ENCODE results near the gene KRT37.

KRT37 gene

DNA sequence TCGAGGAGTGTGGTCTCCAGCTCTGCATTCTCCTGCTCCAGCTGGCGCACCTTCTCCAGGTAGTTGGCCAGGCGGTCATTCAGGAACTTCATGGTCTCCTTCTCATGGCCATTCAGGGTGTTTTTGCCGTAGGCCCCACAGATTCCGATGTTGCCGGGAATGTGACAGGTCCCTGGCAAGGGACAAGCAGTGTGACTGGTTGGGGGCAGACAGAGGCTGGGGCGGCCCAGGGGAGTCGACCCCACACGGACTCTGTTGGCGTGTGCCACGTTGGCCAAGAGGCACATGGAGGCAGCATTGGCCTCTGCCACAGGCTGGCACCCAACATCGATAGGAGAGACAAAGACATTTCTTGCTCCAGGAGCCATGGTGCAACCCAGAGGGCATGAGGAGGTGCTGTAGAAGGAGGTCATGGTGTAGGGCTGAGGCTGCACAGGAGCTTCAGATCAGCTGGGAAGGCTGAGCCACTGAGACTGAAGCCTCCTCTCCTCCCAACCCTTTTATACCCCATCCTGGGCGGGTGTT, at the start of gene KRT37:
TSS of gene KRT37 (minus strand) at position 475 of the 525 bp plus-strand sequence. CDS start at position 413, 62 bp downstream.
- Mint-ChIP-seq H3K27me3 (ENCODE audit: low read depth) (no peaks in the 10 kb centered on the region), H3K4me1 (ENCODE audit: low read depth) (no peaks in the 10 kb centered on the region), H3K4me3 (no peak within 1 kb of the TSS), H3K36me3 (ENCODE audit: low read depth) (no peaks in the 10 kb centered on the region), H3K27ac (no peak within 1 kb of the TSS), H3K9me3 (no peaks in the 10 kb centered on the region)
- no peak for DNase-seq (ENCODE audit: low spot score)

DNA sequence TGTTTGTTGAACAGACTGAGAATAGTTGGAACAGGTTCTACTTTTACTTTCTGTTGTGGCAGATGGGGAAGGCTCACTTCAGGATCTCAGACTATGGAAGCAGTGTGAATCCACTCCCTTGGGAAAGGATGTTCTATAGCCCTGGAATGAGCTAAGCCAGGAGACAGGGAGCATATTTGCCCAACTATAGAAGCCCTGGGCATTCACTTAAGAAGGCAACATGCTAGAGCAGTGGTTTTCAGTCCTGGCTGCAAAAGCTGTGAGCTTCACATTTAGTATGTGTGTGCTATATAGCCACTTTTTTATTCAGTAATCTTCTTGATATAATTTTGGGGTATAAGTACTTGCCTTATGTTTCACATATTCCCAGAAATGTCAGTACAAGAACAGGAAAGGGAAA, 44.0 kb upstream of the KRT37 start:
- Mint-ChIP-seq H3K36me3 (ENCODE audit: low read depth) (no peaks in the 10 kb centered on the region), H3K27me3 (ENCODE audit: low read depth) (peaks cover 5% of the 10 kb centered on the region), H3K4me3 (no peak overlapping the region), H3K27ac (no peak overlapping the region), H3K9me3 (no peaks in the 10 kb centered on the region), H3K4me1 (ENCODE audit: low read depth) (no peaks in the 10 kb centered on the region)
- DNase-seq (ENCODE audit: low spot score): no peak

DNA sequence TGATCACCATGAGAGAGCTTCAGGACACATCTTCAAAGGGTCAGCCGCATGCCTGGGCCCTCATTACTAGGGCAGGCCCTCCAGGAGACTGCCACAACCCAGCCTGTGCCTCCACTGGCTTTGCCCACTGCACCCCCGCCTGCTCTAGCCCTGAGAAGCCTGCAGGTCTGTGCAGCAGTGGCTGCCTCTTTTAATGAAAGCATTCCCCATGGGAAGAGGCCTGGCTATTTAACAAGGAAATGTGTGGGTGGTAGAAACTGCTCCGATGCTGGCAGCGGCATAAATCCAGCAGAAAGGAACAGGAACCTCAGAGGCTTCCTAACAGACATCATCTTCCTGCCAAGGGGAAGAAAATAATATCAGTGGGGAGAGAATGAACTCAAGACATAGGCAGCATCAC, 43.2 kb upstream of the KRT37 start:
- no peak overlapping the region for H3K4me3 Mint-ChIP-seq
- no peaks in the 10 kb centered on the region for H3K9me3 Mint-ChIP-seq
- DNase-seq (ENCODE audit: low spot score): no peak
- H3K27ac Mint-ChIP-seq: no peak overlapping the region
- H3K36me3 Mint-ChIP-seq (ENCODE audit: low read depth): no peaks in the 10 kb centered on the region
- H3K4me1 Mint-ChIP-seq (ENCODE audit: low read depth): no peaks in the 10 kb centered on the region
- H3K27me3 Mint-ChIP-seq (ENCODE audit: low read depth): peaks cover 5% of the 10 kb centered on the region

DNA sequence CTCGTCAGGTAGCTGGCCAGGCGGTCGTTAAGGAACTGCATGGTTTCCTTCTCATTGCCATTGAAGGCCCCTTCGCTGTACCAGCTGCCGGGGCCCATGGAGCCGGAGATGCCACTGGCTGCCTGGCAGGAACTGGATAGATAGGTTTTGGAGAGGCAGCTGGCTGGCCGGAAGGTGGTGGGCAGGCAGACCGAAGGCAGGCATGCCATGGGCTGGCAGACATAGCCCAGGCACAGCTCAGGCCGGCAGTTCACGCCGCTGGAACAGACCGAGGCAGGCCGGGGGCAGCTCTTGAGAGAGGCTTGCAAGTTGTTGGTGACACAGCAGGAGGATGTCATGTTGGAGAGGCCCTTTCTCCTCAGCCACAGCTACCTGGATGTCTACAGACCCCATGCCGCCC, 42.6 kb upstream of the KRT37 start, which contains the start of gene KRT32:
TSS of gene KRT32 (minus strand) at position 399 of the 400 bp plus-strand sequence. CDS start at position 338, 61 bp downstream.
- H3K27ac Mint-ChIP-seq: no peak within 1 kb of the TSS
- DNase-seq (ENCODE audit: low spot score): no peak
- no peak within 1 kb of the TSS for H3K4me3 Mint-ChIP-seq
- H3K9me3 Mint-ChIP-seq: no peaks in the 10 kb centered on the region
- peaks cover 5% of the 10 kb centered on the region for H3K27me3 Mint-ChIP-seq (ENCODE audit: low read depth)
- H3K4me1 Mint-ChIP-seq (ENCODE audit: low read depth): no peaks in the 10 kb centered on the region
- H3K36me3 Mint-ChIP-seq (ENCODE audit: low read depth): no peaks in the 10 kb centered on the region

DNA sequence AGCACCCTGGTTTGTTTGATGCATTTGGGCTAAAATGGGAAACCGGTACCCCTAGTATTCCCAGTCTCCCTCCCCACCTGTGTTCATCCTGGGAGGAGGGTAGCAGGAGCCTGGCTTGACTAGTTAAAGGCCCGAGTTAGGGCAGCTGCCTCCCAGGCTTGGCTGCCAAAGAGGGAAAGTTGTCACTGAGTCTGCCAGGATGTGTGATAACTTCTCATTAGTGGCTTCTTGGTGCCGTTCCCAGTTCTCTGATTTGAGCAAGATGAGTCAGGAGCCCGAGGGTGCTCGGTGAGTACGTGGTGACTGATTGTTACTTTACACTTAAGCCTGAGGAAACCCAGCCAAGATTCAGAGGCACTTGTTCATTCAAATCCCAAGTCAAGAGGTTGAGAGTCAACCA, 40.3 kb upstream of the KRT37 start:
- H3K36me3 Mint-ChIP-seq (ENCODE audit: low read depth): no peaks in the 10 kb centered on the region
- DNase-seq (ENCODE audit: low spot score): no peak
- H3K27me3 Mint-ChIP-seq (ENCODE audit: low read depth): peaks cover 3% of the 10 kb centered on the region
- H3K27ac Mint-ChIP-seq: no peak overlapping the region
- no peaks in the 10 kb centered on the region for H3K4me1 Mint-ChIP-seq (ENCODE audit: low read depth)
- H3K4me3 Mint-ChIP-seq: no peak overlapping the region
- H3K9me3 Mint-ChIP-seq: no peaks in the 10 kb centered on the region

DNA sequence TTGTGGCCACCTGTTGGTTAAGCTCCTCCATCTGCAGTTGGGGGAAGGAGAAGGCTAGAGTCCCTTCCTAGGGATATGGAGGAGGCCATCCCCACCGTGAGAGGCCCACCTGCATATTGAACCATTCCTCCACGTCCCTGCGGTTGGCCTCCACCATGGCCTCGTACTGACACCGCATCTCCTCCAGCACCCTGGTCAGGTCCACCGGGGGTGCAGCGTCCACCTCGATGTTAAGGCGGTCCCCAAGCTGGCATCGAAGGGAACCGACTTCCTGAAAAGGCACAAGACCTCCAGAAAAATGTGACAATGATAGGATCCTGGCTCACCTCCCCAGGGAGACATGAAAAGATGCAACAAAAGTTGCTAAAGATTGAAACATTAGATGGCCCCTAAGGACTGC, 39.8 kb upstream of the KRT37 start:
- H3K4me1 Mint-ChIP-seq (ENCODE audit: low read depth): no peaks in the 10 kb centered on the region
- peaks cover 3% of the 10 kb centered on the region for H3K27me3 Mint-ChIP-seq (ENCODE audit: low read depth)
- H3K4me3 Mint-ChIP-seq: no peak overlapping the region
- no peaks in the 10 kb centered on the region for H3K36me3 Mint-ChIP-seq (ENCODE audit: low read depth)
- H3K27ac Mint-ChIP-seq: no peak overlapping the region
- H3K9me3 Mint-ChIP-seq: no peaks in the 10 kb centered on the region
- no peak for DNase-seq (ENCODE audit: low spot score)

DNA sequence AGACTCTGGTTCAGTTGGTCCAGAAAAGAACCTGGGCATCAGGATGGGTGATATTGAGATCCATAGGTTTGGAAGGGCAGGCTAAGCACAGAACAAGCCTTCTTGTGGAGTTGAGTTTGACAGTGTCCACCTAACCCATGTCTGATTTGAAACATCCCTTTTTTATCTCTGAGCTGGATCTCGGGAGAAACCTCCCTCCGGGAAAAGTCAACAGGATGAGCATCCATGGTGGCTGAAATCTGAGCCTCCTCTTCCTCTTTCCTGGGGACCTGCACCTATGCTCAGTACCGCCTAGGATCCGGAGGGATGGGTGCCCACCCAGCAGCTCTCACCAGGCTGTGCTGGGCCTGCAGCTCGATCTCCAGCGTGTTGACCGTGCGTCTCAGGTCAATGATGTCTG, 39.4 kb upstream of the KRT37 start:
- H3K4me1 Mint-ChIP-seq (ENCODE audit: low read depth): no peaks in the 10 kb centered on the region
- DNase-seq (ENCODE audit: low spot score): no peak
- no peak overlapping the region for H3K27ac Mint-ChIP-seq
- H3K9me3 Mint-ChIP-seq: no peaks in the 10 kb centered on the region
- H3K4me3 Mint-ChIP-seq: no peak overlapping the region
- no peaks in the 10 kb centered on the region for H3K36me3 Mint-ChIP-seq (ENCODE audit: low read depth)
- H3K27me3 Mint-ChIP-seq (ENCODE audit: low read depth): peaks cover 3% of the 10 kb centered on the region

DNA sequence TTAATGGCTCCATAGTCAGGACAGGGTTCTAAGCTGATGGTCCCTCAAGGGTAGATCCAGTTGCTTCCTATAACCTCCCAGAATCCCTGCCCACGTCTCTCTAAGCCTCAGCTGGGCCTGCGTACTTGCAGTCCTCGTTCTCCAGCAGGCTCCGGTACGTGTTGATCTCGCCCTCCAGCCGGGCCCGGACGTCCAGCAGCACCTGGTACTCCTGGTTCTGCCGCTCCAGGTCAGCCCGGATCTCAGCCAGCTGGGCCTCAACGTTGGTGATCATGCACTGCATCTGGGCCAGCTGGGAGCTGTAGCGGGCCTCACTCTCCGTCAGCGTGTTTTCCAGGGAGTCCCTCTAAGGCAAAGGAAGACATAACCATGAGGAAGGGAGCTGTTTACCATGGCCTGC, 38.3 kb upstream of the KRT37 start:
- no peak overlapping the region for H3K27ac Mint-ChIP-seq
- H3K4me3 Mint-ChIP-seq: no peak overlapping the region
- no peak for DNase-seq (ENCODE audit: low spot score)
- H3K36me3 Mint-ChIP-seq (ENCODE audit: low read depth): no peaks in the 10 kb centered on the region
- H3K27me3 Mint-ChIP-seq (ENCODE audit: low read depth): no peaks in the 10 kb centered on the region
- no peaks in the 10 kb centered on the region for H3K9me3 Mint-ChIP-seq
- no peaks in the 10 kb centered on the region for H3K4me1 Mint-ChIP-seq (ENCODE audit: low read depth)

DNA sequence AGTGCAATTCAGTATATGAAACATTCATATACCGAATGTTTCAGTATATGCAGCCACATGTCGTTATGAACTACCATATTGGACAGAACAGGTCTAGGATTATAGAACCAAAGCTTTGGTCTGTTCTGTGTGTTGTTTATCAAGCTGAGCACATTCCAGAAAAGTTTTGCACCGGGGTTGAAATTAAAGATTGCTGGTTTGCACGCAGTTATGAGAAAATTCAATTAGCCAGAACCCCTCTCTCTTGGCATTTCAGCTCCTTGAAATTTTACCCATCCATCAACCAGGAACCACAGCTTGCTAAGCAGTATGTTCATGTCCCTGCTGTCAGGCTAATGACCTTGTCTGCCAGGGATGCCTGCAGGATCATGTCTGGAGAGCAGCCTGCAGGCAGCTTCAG, 33.3 kb upstream of the KRT37 start:
- Mint-ChIP-seq H3K36me3 (ENCODE audit: low read depth) (no peaks in the 10 kb centered on the region), H3K4me3 (no peak overlapping the region), H3K27ac (no peak overlapping the region), H3K9me3 (no peaks in the 10 kb centered on the region), H3K27me3 (ENCODE audit: low read depth) (peaks cover 4% of the 10 kb centered on the region), H3K4me1 (ENCODE audit: low read depth) (no peaks in the 10 kb centered on the region)
- DNase-seq (ENCODE audit: low spot score): no peak

DNA sequence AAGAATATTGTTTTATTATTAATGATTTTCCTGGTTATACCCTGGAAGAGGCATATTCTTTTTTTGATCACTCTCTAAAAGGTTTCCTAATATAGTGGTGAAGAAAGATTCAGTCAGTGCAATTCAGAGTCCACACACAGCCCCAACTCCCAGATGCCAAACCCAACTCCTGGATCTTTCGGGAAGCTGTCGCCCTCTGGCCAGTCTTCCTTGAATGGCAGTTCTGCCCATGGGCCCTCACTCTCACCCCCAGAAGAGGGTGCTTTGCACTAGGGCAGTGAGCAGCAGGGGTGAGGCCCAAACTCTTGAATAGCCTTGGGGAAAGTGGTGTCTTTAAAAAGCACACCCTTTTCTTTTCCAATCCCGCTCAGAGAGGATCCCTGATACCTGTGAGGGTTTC, 31.8 kb upstream of the KRT37 start:
- H3K27me3 Mint-ChIP-seq (ENCODE audit: low read depth): peaks cover 8% of the 10 kb centered on the region
- no peaks in the 10 kb centered on the region for H3K4me1 Mint-ChIP-seq (ENCODE audit: low read depth)
- H3K36me3 Mint-ChIP-seq (ENCODE audit: low read depth): no peaks in the 10 kb centered on the region
- H3K27ac Mint-ChIP-seq: no peak overlapping the region
- H3K9me3 Mint-ChIP-seq: no peaks in the 10 kb centered on the region
- DNase-seq (ENCODE audit: low spot score): no peak
- H3K4me3 Mint-ChIP-seq: no peak overlapping the region

DNA sequence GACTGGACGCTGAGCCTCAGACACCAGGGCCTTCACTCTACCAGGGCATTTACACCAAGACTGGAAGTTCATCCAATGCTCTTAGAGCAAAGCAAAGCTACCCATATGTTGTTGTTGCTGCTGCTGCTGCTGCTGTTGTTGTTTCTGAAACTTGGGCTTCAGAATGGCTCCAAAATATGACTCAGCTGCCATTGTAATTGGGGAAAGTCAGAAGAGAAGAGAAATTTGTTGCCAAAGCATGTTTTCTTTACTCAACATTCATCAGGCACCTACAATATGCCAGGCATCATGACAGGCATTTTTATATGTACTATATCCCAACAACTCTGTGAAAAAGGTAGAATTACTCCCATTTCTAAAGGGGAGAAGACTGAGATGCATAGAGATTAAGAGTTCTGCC, 30.9 kb upstream of the KRT37 start:
- Mint-ChIP-seq H3K4me3 (no peak overlapping the region), H3K27me3 (ENCODE audit: low read depth) (peaks cover 14% of the 10 kb centered on the region), H3K9me3 (no peaks in the 10 kb centered on the region), H3K4me1 (ENCODE audit: low read depth) (no peaks in the 10 kb centered on the region), H3K36me3 (ENCODE audit: low read depth) (no peaks in the 10 kb centered on the region), H3K27ac (no peak overlapping the region)
- DNase-seq (ENCODE audit: low spot score): no peak

DNA sequence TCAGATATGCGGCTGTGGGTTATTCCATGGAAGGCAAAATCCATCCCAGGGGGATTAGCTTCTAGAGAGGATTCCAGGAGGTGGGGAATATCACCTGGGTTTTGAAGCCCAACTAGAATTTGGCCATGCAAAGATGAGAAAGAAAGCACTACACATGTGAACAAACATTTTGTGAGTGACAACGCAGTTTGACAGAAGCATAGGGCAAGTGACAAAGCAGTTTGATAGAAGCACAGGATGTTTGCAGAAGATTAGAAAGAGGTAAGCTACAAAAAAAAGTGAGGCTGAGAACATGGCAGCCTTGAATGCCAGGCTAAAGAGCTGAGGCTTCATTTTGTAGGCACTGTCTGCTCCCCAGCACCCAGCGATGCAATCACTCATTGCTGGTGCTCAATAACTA, 28.7 kb upstream of the KRT37 start:
- peaks cover 14% of the 10 kb centered on the region for H3K27me3 Mint-ChIP-seq (ENCODE audit: low read depth)
- no peak for DNase-seq (ENCODE audit: low spot score)
- H3K4me3 Mint-ChIP-seq: no peak overlapping the region
- no peak overlapping the region for H3K27ac Mint-ChIP-seq
- H3K36me3 Mint-ChIP-seq (ENCODE audit: low read depth): no peaks in the 10 kb centered on the region
- H3K9me3 Mint-ChIP-seq: no peaks in the 10 kb centered on the region
- no peaks in the 10 kb centered on the region for H3K4me1 Mint-ChIP-seq (ENCODE audit: low read depth)

DNA sequence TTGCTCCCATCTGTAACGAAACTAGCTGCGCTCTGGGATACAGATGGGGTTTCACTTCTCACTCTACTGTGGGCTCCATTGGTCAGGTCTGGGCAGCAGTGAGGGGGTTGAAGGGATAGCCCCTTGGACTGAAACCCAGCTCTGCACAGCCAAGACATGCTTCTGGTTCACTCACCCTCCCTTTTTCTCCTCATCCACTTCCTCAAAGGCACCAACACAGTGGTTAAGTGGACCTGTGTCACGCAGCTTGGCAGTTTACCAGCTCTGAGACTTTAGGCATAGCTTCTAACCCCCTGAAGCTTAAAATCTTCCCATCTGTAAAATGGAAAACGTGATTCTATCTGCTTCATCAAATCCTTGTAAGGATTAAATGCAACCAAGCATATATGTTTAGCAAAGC, 27.9 kb upstream of the KRT37 start:
- peaks cover 14% of the 10 kb centered on the region for H3K27me3 Mint-ChIP-seq (ENCODE audit: low read depth)
- H3K4me3 Mint-ChIP-seq: no peak overlapping the region
- no peaks in the 10 kb centered on the region for H3K4me1 Mint-ChIP-seq (ENCODE audit: low read depth)
- no peaks in the 10 kb centered on the region for H3K9me3 Mint-ChIP-seq
- H3K27ac Mint-ChIP-seq: no peak overlapping the region
- no peaks in the 10 kb centered on the region for H3K36me3 Mint-ChIP-seq (ENCODE audit: low read depth)
- DNase-seq (ENCODE audit: low spot score): no peak

DNA sequence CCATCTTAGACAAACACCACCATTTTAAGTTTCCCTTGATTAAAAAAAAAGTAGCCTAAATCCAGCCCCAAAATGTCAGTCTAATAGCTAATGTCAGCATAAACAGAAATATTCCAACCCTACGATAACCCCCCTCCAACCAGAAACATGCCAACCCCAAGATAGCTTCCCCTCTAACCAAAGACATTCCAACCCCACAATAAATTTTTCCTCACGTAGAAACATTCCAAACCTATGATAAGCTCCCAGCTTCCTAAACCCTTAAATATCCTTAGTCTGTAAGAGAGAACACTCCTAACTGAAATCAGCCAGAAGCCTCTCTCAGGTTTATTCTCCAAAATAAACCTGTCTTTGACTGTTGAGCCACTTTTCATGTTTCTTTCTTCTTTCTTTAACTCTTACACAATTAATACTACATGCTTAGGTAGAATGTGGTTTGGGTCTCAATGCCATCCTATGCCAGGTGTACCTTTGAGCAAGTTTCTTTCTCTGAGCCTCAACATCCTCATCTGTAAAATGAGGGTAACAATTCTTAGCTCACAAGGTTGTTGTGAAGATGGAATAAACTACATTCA, 26.9 kb upstream of the KRT37 start:
- no peak for DNase-seq (ENCODE audit: low spot score)
- Mint-ChIP-seq H3K9me3 (no peaks in the 10 kb centered on the region), H3K4me3 (no peak overlapping the region), H3K27ac (no peak overlapping the region), H3K4me1 (ENCODE audit: low read depth) (no peaks in the 10 kb centered on the region), H3K36me3 (ENCODE audit: low read depth) (no peaks in the 10 kb centered on the region), H3K27me3 (ENCODE audit: low read depth) (peaks cover 14% of the 10 kb centered on the region)

DNA sequence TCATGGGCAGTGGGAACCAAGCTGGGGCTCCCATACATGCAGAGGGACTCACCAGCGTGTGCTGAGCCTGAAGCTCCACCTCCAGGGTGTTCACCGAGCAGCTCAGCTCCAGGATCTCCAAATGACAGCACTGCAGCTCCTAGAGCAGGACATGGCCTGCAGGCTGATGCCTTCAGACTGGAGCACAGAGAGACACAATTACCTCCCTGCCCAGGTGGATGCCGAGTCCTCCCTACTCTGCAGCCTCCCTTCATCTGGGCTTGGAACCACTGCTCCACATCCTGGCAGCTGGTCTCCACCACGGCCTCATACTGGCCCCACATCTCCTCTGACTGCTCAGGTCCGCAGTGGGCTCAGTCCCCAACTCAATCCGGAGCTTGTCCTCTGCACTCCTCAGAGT, 24.6 kb upstream of the KRT37 start:
- no peak overlapping the region for H3K4me3 Mint-ChIP-seq
- H3K9me3 Mint-ChIP-seq: no peaks in the 10 kb centered on the region
- no peaks in the 10 kb centered on the region for H3K4me1 Mint-ChIP-seq (ENCODE audit: low read depth)
- no peak for DNase-seq (ENCODE audit: low spot score)
- H3K27me3 Mint-ChIP-seq (ENCODE audit: low read depth): peaks cover 16% of the 10 kb centered on the region
- H3K27ac Mint-ChIP-seq: no peak overlapping the region
- no peaks in the 10 kb centered on the region for H3K36me3 Mint-ChIP-seq (ENCODE audit: low read depth)

All from T-helper 2 cell treated with Interferon-gamma antibody and Interleukin-4, amounts not matched to agents 5 μg/mL and 100 μg/mL, for 36 hours (primary cell).